DMS 273 treated with DMSO at 0.1 percent for 48 hours (cell line): ENCODE data around the gene PAPPA2.

Experiments used
- DNase-seq: peaks from one replicate; lab custom pipeline; 2025; lab: John Stamatoyannopoulos, UW

Gene PAPPA2

DNA sequence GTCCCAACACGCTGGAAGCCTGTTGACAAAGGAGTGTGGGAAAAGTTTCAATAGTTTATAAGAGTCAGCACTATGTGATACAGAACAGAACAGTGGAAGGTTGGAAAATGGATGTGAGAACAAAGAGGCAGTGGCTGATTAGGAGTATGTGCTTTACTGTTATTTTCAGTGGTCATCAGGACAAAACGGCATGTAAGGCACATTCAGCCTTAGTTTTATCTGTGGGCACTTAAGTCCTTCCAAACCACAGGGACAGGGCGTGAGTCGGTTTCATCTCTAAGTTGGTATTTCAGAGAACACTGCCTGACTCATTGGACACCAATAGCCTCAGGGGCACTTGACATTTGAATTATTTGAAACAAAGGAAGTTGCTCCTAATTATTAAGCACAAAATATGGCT is 394.7 kb downstream of the PAPPA2 start:
- DNase-seq: no peak

DNA sequence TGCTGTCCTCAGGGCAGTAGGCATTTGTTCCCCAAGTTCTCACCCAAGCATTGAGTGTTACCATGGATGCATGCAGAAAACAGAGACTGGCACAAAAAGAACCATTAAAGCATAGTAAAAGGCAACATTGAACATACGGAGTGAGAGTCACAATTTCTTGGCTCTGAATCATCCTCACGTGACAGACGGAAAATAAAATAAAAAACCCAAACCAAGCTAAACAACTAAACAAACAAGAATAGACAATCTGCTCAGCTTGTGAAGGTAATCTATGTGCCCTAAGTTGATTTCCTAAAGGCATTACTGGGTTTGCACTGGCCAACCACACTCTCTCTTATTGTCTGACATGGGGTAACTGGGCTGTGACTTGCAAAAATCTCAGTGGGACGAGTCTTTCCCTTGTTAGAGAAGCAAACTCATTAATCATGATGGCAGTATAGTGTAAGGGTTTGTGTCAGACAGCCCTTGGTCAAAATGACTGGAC is 395.5 kb downstream of the PAPPA2 start:
- no peak for DNase-seq

DNA sequence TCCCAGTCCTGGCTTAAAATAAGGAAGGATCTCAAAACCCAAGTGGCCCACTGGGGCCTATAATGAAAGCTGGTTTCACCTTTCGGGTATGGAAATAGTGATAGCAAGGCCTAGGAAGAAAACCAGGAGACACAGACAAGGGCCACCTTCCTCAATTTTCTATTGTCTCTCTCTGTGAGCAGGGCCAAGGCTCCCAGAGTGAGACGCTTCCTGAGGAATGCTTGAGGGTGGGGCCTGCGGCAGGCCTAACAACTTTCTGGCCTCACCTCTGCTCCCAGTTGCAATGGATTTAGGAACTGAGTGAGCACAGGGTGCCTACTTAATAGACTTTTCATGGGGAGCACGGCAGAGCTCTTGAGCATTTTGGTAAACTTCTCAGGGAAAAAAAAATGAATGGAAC is 400.6 kb downstream of the PAPPA2 start:
- no peak for DNase-seq

DNA sequence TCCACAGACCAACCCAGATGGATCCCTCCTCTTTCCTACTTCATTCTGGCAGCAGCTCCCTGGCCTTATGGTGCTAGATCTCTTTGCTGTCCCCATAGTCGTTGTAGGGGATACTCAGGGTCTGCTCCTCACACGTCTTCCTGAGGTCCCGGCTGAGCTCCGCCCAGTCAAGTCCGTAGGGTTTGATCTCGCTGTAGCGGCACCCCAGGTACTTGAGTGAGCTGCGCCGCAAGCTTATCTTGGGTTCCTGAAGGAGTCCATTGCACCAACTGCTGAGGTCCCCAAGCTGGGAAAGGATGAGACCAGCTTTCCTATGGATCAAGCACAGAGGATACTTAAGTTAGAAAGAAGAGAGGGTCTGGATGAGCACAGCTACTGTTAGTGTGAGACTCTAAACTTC is 401.2 kb downstream of the PAPPA2 start:
- no peak for DNase-seq

DNA sequence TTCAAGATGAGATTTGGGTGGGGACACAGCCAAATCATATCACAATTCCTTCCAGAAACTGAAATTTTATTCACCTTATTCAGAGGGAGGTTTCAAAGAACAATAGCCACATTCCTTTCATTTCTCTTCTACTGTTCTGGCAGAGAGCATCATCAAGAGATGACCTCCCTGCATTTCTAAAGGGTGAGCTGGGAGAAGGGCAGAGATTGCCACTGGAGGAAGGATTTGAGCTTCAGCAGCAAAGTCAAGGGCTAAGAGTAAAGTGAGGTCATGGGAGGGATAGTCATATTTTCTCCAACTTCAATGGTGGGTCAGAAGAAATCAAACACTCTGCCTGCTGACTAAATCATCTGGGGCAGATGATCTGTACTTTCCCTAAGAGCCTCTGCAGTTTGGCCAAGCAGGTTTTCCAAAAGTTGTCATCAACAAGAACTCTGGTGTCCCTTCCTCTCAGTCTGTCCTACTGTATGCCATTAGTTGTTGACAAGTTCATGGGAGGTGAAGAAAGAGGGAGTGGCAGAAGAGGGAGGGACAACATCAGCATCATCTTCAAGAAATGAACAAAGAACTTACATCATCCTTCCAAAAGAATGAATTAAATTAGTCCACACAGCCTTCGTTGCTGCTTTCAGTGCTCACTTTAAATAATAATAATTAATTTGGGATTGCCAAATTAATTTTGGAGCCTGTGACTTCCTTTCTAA is 403.2 kb downstream of the PAPPA2 start:
- no peak for DNase-seq

DNA sequence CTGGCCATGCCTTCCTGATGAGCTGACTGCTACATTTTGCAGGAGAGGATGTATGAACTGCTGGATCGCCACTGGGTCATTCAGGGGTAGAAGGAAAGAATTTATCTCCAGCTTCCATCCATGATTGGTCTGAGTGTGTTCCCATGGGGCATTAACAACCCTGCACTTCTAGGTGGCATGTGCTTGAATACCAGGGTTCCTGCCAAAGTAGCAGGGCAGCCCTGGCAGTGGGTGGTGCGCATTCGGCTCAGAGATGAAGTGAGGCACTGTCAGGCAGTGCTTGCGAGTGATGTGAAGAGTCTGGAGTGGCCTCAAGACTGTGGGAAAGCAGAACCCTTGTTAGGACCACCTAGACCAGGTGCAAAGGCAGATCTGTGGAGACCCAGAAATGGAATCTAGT is 406.6 kb downstream of the PAPPA2 start:
- no peak for DNase-seq

DNA sequence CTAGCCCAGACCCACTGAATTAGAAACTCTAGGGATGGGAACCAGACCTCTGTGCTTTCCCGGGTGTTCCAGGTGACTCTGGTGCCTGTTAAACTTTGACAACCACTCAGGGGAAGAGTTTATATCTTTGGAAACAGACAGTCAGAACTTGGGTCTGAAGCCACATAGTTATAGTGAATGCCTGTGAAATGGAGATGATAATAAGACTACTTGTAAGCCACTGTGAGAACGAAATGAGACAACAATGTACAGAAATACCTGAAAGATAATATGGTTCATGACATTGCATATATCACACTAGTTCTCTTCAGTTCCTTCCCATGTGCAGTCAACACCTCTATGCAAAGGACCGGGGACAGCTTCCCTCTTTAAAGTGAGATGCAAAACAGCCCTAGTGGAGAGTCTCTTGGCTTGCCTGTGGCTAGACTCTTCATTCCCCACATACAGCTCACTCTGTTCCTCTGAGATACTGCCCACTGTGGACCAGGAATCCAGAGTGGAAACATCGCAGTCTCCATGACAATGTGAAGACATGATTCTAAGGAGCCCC is 414.1 kb downstream of the PAPPA2 start:
- DNase-seq: no peak

DNA sequence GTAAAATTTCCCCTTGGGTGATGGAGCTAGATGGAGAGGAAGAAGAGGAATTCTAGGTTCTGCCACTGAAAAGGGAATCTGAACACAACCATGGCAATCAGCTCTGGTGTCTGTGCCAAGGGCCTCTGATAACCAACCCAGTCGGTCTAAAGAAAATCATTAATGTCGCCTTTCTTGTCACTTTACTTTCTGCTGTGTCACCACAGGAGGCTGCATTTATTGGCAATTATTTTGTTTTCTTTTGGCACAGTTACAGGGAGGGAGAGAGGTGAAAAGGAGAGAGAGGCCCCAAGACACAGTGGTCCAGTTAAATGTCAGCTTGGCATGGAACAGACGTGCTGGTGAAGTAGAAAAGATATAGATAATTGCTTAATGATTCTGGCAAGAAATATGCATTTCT is 414.6 kb downstream of the PAPPA2 start:
- DNase-seq: no peak

DNA sequence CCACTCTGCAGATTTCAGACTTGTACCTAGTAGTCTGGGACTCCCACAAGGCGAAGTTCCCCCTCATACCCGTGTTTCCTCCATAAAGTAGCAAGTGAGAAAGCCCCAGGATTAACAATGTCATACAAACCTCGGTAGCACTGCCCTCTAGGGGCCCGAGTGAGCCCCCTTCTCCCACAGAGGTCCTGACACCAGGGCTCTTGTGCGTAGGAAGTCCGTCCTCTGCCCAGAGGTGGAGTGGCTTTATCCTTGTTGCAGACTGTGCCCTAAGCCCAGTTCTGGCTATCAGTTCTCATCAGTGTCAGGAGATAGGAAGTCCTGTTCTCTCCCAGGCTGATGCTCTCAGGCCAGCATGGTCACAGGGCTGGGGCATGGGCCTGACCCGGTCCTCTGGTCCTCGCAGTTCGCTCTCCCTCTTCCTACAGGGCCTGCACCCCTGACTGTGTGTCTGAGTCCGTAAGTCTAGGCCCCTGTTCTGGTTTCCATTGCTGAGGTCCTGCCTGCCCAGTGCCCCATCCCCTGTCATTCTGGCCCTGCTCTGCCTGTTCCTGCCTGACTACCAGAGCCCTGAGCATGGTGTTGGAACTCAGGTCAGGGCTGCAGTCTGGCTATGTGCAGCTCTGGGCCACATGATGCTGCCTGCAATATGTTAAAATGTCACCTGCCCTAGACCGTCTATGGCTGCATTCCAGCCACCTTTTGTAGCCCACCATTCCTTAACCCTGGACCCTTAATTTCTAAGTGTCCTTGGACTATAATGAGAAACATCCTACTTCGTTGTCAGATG is 416.0 kb downstream of the PAPPA2 start:
- no peak for DNase-seq

DNA sequence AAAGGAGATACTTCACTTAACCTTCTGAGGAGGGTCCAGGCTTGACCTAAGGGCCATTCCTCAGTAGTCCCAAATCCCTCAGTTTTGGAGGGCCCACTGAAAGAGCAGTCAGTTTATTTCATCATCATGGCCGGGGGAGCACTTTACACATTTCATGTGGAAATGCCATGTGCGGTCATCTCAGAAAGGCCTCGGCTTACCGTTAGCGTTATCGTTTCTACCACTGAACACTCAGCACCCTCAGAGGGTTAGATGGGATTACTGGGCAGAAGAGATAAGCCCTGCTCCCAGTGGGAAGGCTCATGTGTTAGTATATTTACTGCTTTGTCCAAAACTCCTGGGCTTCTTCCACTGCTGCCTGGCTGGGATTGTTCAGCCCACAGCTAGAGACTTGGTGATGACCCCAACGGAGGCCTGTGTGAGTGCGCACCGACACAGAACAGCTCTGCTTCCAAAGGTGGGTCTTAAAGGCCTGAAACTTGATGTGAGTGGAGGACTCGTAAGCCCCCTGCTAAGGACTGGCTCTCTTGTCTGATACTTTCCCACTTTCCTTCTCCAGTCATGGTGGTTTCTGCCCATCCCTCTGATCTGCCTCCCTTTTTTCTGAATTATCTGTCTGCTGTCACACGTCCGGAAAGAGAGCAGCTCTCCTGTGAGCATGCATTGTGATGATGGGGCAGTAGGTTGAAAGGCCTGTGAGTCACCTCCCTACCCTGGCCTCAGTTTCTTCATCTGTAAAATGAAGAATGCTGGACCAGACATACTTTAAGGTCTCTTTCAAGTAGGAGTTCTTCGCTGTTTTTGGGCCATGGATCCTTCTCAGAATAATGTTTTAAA is 417.0 kb downstream of the PAPPA2 start:
- DNase-seq: no peak

DNA sequence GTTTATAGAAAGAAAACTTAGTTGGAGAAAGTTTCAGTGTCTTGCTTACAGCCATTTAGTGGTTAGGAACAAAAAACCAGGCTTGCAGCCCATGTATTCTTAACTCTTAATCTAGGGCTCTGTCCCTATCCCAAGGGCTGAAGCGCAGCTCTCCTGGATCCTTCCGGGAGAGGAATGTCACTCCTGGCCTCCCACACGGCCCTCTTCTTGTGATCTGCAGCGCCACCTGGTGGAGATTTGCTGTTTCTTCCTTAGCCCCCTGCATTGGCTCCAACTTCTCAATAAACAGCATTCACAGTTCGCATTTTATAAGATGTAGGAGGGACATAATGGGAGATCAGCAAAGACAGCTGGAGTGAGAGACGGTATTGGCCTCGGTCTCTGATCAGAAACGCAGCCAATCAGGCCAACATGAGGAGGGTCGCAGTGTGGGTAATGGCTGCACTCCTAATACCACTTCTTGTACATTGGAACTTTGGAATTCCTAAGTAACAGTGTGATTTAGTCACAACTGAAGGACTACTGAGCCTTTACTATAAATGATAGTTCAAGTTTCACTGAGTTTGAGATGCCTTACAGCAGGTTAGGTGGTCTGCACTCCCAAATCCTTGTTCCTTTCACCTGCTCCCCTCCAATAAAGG is 418.1 kb downstream of the PAPPA2 start:
- DNase-seq: no peak

DNA sequence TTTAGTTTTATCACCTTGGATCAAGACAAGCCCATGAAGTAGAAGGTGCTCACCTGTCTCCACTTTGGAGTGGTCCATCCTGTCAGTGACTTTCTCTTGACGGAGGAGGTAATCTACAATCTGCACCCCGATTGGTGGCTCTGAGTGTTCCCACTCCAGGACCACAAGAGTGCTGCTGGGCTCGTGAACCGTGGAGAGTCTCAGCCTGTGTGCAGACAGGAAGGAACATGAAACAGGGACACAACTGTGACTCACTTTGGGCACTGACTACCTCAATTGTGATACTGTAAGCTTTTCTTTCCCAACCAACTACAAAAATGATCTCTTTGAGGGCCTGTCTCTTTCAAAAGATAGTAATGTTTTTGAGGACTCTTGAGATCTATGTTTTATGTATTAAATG is 421.3 kb downstream of the PAPPA2 start:
- DNase-seq: no peak

DNA sequence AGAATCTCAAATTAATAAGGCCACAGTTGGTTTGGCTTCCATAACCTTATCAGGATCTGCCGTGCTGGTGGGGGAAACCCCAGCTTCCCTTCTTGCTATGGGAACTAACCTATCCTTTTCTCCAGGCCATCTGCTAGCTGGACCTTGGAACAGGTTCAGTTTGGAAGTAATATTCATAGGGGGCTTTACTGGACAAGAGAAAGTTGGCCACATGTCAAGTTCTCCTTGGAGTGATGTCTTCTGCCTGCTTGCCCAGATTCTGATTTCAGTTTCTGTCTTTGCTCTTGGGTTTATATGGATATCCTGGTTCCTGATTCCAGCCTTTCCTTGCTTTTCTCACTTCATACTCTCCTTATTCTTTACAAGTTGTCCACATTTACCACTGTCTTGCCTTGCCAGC is 421.9 kb downstream of the PAPPA2 start:
- DNase-seq: no peak

DNA sequence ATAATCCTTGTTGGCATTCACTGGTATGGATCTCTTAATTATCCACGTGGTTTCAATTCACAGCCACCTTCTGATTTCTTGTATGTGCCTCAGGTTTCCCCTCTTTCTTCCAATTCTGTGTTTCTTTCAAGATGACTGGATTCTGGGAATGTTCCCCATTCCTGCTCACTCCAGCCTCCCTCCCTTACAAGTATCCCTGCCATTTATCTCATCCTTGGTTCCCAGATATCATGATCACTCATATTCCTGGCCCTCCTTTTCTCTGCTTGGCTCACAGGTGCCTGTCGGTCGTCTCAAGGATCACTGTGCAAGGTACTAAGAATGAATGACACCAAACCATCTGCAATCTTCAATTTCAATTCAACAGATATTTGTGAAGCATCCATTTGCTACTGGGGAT is 422.4 kb downstream of the PAPPA2 start:
- DNase-seq: no peak

DNA sequence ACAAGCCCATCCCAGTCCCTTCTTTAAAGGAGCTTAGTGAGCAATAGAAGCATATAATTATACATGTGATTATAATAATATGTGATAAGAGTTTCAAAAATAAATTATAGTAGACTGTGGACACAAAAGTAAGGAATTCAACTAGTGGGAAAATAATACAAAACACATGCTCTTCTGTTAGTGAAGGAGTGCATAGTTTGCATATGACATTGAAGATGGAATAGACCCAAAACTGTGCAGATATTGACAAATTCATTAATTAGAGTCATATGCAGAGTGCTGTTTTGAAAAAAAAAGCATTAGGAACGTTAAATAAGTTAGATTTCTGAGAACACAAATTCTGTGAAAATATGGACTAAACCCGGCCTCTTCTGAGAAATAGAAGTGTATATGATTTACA is 422.8 kb downstream of the PAPPA2 start:
- DNase-seq: no peak

DNA sequence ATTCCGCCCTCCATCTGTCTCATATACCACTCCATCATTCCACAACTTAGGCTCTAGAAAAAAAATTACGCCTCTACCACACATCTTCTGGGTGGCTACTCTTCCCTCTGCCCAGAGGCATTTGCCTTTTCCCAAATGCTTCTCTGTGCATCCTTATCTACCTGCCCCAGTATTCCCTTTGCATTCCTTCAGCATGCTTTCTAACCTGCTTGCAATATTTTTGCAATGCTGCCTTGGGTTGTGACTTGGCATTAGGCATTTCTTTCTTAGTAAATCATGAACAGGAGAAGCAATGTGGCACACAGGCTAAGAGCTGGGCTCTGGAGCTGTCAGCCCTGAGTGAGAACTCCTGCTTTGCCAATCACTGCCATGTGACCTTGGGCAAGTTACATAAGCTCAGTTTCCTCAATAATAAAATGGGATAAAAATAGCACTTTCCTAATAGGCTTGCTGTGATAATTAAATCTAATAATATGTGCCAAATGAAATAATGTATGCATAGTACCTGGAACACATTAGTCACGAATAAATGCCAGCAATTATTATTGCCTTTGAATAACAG is 425.6 kb downstream of the PAPPA2 start:
- DNase-seq: no peak

DNA sequence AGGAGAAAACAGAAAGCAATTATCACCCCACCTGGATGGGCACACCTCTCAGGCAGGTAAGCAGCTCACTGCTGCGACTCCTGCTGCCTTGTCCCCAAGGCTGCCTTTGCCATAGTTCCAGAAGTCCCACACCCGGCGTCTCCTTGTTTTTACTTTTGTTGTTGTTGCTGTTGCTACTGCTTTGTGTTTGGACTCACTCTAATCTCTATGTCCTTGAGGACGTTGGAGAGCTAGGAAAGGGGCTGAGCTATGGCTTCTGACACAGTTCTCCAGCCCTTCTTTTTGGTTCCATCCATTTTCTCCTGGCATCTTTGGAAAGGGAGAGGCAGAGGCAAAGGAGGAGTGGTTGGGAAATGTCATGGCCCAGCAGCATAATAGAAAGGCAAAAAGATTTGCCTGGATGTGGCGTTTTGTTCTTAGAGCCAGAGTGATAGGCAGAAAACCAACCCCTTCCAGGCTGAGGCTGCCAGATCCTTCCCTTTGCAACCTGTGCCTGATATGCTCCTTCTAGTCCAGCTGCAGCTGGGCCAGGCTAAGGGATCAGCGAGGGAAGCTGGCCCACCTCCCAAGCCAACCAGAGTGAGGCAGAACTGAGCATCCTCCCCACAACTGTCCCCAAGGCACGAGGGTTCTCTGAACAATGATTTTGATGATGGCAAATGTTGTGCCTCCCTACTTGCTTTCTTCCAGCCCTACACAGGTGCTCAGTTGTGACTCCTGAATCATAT is 430.8 kb downstream of the PAPPA2 start:
- DNase-seq: no peak

DNA sequence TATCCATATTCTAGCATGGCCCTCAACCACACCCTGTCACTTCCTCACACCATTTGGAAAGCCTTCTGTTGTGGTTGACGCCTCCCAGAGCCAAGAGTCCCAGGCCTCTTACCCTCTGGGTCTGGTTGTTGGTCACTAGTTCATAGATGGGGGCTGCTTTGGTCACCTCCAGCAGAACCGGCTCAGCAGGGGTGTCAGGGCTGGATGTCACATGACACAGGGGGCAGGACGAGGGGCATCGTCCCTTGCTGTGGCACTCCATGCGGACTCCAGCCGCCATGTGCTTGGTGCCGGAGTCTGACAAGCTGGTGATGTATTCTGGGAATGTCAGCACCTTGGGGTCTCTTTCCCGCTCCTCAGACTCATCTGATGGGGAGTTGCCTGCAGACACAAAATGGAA is 431.5 kb downstream of the PAPPA2 start:
- no peak for DNase-seq
